Measurements from ENCODE around the gene SLC52A3.

SLC52A3 gene

DNA sequence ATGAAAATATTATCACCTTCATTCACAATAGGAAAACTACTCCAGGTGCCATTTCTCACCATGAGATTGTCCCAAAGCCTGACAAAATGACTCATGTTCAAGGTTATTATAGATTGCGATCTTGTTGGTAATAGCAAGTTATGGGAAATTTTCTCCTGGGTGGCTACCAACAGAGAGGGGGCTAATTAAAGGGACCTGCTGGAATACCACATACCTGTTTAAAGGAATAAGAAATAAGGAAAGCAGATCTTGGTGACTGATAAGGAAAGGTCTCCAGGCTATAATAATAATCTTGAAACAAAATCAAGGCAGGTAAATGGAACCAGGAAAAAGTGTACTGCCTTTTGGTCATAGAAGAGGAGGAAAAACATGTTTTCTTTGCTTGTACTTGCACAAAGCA lies 1.4 kb downstream of the SLC52A3 start:
- no peak for DNase-seq (ENCODE audit: low read depth, low spot score)

DNA sequence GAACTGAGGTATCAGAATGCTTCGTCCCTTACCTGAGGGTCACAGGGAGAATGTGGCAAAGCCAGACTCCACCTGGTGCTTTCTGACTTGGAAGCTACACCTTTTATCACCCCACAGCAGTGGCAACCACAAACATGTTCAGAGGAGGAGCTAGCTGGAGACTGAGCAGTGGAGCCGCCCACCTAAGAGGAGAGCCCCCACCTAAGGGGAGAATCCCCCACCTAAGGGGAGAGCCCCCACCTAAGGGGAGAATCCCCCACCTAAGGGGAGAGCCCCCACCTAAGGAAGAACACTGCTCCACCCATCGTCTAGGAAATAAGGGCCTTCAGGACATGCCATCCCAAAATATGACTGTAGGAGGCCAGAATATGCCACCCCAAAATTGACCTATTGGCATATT lies 4.0 kb downstream of the SLC52A3 start:
- DNase-seq (ENCODE audit: low read depth, low spot score), result no peak

DNA sequence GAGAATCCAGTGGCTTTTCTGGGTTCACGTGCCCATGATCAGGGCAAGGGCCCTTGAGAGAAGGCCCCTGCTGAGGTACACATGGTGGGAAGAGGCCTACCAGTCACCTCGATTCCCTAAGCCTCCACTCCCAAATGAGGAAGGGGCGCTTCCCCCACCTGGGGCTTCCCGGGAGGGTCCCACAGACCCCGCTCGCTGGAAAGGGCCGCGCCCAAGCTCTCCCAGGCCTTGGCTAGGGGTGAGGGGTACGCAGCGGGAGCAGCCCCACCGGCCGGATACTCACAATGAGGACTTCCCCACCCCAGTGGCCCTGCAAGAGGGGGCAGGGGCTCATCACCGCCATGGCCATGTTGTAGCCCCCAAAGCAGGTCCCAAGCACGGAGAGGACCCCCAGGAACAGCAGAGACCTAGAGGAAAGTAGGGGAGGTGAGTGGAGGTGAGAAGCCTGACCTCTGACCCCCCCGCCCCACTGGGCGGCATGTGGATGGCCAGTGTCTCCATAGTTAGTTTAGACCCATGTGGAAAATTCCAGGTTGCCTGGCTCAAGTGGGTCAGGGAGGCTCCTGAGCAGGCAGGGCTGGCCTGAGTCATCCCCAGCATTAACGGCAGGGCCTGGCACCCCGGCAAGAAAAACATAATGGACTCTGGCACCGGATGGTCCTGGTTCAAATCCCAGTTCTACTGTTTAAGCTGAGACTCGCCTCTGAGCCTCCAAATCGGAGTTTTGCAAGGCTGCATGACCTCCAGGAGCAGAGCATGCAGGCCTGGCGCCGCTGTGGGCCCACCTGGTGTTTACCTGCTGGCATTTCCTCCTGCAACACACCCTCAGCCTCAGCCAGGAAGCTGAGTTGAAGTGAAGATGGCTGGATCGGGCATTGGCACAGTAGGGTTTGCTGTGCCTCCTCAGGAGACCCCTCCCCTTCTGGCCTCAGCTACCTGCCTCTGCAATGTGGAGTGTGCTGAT lies 6.6 kb downstream of the SLC52A3 start:
- no peak for DNase-seq (ENCODE audit: low read depth, low spot score)

DNA sequence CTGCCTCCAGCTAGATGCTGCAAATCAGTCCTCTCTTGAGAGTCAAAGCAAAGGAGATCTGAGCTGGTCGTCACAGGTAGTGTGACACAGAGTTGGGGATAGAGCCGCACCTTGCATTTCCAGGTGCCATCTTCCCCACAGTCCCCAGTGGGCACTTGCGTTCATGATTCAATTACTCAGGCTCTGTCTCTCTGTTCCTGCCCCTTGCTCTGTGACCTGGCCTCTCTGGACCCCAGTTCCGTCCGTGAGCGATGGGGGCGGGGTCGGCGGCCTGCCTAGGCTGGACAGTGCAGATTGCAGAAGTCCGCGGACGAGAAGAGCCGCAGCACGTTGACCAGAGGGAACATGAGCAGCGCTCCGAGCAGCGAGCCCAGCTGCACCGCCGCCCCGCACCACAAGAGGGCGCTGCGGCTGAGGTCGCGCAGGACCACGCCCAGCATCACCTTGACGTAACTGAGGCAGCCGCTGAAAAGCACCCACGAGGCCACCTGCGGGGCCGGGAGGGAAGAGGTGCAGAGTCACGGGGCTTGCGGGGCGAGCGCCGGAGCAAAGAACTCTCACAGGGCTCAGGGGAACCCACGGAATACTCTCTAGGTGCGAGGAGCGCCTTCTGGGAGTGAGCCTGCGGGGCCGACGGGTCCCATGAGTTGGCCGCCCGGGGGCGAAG lies 7.4 kb downstream of the SLC52A3 start:
- DNase-seq (ENCODE audit: low read depth, low spot score), result no peak

DNA sequence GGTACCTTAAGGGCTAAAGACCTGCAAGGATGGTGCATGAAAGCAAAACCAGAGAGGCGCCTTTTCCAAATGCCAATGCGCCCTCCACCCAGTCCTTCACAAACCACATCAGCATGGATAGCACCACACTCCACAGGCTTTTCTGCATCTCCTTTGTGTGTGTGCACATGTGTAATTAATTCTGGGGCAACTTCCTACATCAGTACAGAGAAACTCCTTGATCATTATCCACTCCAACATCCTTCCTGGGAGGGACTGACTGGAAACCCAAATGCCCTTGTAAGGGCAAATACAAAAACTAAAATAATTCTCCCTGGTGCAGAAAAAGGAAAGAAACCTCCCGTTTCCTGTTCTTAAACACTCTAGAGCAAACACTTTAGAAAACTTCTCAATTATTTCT lies 10.8 kb downstream of the SLC52A3 start:
- DNase-seq (ENCODE audit: low read depth, low spot score), result no peak

DNA sequence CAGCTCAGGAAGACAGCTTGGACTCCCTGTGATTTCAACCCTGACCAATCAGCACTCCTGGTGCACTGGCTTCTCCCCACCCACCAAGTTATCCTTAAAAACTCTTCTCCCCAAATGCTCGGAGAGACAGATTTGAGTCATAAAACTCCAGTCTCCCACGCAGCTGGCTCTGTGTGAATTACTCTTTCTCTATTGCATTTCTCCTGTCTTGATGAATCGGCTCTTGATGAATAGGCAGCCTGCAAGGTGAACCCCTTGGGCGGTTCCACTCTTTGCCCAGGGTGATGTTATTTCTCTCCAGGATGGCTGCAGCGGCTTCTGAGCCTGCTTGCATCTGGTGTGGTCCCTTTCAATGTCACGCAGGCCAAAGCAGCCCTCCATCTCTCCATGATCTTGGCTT lies 12.4 kb downstream of the SLC52A3 start:
- no peak for DNase-seq (ENCODE audit: low read depth, low spot score)

DNA sequence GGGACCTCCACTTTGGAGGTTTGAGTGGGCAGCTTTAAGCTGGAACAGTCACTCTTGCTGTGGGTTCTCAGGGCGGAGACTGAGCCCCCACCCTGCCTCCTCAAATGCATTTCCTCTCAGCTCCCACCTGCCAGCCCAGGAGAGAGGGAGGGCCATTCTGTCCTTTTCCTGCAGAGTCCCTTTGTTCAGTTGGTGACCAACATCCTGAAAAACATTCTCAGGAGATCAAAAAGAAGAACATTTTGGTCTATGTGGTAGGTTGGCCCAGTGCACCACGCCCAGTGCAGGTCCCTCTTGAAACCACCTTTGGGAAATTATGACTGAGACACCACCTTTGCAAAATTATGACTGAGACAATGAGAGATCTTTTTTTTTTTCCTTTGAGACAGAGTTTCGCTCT lies 13.4 kb downstream of the SLC52A3 start:
- DNase-seq (ENCODE audit: low read depth, low spot score), result no peak

DNA sequence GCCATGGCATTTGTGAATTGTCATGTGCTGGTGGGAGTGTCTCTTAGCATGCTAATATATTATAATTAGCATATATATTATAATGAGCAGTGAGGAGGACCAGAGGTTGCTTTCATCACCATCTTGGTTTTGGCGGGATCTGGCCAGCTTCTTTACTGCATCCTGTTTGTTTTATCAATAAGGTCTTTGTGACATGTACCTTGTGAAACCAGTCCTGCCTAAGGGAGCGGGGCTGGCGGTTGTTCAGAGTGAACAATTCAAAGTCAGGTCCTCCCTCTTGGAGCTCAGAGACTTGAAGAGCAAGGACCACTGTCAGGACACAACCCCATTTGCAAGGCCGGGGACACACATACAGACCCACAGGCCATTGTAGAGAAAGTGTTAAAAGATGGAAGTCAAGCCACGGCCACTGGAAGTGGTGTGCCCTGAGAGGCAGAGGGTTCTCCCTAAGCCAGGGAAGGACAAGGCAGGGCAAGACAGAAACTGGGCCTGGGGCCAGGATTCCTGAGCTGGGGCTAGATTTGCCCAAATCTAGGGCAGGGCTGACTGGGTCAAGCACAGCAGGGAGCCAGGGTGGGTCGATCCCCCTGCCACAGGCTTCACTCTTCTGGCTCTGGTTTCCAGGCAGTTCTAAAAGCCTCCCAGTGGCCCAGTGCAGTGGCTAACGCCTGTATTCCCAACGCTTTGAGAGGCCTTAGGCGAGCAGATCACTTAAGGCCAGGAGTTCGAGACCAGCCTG lies 14.2 kb downstream of the SLC52A3 start:
- no peak for DNase-seq (ENCODE audit: low read depth, low spot score)

DNA sequence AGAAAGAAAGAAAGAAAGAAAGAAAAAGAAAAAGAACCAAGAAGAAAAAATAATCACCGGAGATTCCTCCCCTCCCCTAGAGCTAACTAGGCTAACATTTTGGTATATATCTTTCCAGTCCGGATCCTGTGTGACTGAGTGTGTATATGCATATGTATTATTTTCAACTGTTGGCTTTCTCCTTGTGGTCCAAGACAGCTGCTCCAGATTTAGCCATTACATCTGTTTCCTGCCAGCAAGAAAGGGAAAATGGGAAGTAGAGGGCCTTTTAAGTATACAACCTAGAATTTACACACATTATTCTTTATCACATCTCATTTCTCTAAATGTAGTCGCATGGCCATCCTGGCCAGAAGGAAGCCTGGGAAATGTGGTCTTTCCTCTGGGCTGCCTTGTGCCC lies 15.2 kb downstream of the SLC52A3 start:
- DNase-seq (ENCODE audit: low read depth, low spot score), result no peak

DNA sequence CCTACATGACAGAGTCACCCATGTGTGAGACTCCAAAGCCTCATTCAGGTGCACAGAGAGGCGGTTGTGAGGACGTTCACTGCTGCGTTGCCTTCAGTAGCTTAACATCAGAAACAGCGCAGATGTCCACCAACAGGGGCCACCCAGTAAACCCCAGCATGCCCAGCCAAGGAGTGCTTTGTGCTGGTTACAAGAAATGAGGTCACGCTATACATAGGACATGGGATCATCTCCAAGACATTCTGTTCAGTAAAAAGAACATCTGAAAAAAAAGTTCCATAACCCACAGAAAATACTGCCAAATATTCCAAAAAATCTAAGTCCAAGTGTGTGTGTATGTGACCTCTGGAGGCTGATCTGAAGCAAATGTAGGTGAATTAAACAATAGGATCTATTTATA lies 16.0 kb downstream of the SLC52A3 start:
- no peak for DNase-seq (ENCODE audit: low read depth, low spot score)

DNA sequence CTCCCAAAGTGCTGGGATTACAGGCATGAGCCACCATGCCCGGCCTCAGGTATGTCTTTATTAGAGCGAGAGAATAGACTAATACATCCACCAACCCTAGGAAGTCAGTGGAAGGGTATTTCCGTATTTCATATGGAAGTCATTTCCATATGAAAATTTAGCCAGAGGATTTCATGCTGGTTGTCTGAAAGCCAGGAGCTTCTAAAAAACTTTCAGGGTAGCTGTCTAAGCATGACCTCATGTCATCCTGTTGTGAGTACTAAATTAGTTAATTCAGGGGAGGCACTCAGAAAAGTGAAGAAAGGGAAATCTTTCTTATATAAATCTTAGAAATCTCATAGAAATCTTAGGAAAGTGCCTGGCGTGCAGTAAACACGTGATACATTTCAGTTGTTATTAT lies 16.5 kb downstream of the SLC52A3 start:
- no peak for DNase-seq (ENCODE audit: low read depth, low spot score)

DNA sequence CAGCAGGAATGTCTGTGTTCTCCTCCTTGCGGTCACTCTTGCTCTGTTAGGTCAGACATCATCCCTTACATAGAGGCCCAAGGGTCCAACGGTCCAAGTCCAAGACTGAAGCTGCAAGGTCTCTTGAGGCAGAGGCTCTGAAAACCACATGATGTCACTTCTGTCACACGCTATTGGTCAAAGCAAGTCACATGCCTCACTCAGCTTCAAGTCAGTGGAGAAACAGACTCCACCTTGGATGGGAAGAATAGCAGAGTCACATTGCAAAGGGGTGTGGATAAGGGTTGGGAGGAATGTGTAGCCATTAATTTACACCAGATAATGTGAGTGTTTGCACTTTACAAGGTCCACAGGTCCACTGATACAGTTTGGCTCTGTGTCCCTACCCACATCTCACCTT lies 17.5 kb downstream of the SLC52A3 start:
- no peak for DNase-seq (ENCODE audit: low read depth, low spot score)

DNA sequence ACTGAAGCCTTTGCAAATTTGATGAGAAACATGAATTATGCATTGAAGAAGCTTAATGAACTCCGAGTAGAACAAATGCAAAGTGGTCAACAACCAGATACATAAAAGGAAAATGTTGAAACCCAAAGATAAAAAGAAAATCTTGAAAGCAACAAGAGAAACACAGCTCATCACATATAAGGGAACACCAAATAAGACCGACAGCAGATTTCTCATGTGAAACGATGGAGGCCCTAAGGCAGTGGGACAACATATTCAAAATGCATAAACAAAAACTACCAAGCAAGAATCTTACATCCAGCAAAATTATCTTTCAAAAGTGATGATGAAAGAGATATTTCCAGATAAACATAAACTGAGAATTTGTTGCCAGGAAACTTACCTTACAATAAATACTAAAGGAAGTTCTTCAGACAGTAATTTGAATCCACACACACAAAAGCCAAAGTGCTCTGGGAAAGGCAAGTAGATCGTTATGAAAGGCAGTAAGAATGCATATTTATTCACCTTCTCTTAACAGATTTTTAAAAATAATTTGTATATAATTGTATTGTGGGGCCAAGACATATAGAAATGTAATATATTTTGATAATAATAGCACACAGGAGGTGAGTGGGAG lies 22.5 kb downstream of the SLC52A3 start:
- DNase-seq (ENCODE audit: low read depth, low spot score), result no peak

DNA sequence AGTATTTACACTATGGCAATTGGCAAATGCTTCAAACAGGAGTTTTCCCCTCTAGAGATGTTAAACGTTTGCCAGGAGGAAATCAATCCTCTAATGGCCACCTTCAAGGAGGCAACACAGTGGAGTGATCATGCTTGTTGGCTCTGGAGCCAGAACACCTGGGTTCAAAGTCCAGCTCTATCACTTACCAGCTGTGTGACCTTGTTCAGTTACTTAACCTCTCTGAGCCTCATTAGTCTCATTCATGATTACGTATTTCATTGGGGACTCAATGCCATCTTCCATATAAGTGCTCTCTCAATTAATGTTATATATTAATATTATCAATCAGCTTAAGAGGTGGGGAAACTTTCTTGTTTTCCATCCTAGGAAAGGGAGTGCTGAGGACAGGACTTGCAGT lies 26.1 kb downstream of the SLC52A3 start:
- DNase-seq (ENCODE audit: low read depth, low spot score), result no peak

DNA sequence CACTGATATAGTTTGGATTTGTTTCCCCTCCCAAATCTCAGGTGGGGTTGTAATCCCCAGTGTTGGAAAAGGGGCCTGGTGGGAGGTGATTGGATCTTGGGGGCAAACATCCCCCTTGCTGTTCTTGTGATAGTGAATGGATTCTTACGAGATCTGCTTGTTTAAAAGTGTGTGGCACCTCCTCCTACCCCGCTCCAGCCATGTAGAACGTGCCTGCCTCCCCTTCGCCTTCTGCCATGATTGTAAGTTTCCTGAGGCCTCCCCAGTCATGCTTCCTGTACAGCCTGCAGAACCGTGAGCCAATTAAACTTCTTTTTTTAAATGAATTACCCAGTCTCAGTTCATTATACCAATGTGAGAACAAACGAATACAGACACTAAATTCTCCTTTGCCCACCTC lies 26.7 kb downstream of the SLC52A3 start:
- DNase-seq (ENCODE audit: low read depth, low spot score), result no peak

DNA sequence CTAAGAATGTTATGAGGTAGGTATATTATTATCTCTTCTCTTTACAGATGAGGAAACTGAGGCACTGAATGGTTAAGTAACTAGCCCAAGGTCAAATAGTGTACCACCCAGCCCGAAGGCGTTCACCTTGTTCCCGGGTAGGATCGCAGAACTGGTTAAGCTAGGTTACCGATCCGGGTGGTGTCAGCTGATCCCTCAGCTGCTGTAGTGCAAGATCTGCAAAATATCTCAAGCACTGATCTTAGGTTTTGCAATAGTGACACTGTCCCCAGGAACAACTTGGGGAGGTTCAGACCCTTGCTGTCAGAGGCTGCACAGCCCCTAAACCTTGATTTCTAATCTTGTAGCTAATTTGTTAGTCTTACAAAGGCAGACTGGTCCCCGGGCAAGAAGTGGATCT lies 28.1 kb downstream of the SLC52A3 start:
- no peak for DNase-seq (ENCODE audit: low read depth, low spot score)

DNA sequence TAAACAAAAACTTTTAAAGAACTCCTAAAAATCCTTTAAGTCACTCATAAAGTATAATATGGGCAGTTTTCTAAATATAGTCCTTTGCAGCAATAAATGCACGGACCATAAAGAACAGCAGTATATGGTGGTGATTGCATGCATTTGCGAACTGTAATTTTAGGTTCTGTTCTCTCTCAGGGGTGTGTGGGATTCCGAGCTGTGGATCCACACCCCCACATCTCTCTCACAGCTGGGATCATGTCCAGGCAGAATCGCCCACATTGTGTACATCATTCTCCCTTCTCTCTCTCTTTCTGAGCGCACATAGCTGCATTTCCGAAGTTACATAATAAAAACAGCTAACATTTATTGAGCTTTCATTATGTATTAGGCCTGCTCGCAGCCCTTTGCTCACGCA lies 28.6 kb downstream of the SLC52A3 start:
- DNase-seq (ENCODE audit: low read depth, low spot score), result no peak

DNA sequence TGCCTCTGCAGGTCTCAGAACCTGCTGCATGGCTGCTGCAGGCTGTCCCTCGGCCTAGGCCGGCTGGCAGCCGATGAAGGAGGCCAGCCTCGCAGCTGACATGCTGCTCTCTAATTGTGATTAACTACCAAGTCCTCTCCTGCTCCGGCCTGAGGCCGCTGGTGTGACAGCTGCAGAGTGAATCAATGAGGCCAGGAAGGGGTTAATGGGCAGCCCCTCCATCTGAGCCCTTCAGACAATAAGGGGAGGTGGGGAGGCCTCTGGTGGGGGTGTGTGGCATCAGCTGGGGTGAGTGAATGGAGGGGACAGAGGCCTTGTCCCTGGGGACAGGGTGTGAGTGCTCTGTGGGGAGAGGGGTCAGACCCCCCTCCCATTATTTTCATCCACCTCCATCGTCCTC lies 34.4 kb downstream of the SLC52A3 start:
- no peak for DNase-seq (ENCODE audit: low read depth, low spot score)

DNA sequence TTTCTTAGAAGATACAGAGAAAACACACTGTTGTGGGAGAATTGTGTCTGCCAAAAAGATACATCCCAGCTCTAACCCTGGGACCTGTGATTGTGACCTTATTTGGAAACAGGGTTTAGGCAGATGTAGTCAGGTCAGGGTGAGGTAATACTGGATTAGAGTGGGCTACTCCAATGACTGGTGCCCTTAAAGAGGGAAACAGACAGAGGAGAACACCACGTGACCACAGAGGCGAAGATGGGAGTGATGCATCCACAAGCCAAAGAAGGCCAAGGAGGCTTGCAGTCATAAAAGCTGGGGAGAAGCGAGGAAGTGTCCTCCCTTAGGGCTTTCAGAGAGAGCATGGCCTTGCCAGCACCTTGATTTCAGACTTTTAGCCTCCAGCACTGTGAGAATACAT lies 35.6 kb downstream of the SLC52A3 start:
- no peak for DNase-seq (ENCODE audit: low read depth, low spot score)

DNA sequence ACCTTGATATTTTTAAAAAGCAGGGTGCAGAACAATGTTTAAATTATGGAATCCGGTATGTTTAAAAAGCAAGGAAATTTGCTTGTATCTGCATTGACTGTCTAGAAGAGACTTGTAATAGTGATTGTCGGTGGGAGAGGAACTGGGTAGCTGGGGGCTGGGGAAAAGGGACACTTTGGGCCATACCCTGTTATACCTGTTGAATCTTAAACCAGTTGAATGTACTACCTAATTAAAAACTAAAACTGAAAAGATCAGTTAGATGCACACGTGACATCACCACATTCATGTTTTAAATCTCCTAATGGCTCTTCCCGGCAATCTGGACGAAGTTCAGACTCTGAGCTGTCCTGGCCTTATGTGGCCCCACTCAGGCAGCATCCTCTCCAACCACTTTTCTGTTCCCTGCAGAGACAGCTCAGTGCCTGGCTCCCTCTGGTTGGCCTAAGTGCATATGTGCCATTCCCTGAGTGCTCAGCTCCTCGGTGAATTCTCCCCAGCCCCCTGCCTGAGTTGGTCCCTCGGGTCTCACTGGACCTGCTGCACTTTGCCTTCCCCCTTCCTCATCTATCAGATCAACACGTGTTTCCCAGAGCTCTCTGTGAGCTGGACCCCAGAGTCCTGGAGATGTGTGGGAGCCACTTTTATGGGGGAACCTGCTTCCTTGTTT lies 36.3 kb downstream of the SLC52A3 start:
- DNase-seq (ENCODE audit: low read depth, low spot score), result no peak

DNA sequence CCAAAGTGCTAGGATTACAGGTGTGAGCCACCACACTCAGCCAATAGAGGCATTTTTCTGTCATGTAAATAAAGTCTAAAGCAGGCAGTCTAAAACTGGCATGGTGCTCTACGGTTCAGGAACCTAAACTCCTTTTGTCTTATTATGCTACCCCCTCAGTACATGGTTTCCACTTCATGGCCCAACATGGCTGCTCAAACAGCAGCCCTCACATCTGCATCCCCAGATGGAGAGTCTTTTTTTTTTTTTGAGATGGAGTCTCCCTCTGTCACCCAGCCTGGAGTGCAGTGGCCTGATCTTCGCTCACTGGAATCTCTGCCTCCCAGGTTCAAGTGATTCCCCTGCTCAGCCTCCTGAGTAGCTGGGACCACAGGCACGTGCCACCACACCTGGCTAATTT lies 38.3 kb downstream of the SLC52A3 start:
- no peak for DNase-seq (ENCODE audit: low read depth, low spot score)
